Measurements from ENCODE around the gene WIPI1.
"Not testable (repeated sequence)": the region's sequence is repeated elsewhere in the genome, so short reads cannot be mapped to it uniquely, and the experiment has no call there.

WIPI1 gene

GRCh38 chr17:68421486-68421885 lies 35.8 kb downstream of the WIPI1 start:
- H3K27ac ChIP-seq, result no peak overlapping the region
- TF ChIP-seq CTCF (conservative IDR thresholded peaks at IDR 0.05) (no peak), ZFX (IDR thresholded peaks at IDR 0.05) (no peak)

- TF ChIP-seq ZFX (IDR thresholded peaks at IDR 0.05) (no peak), CTCF (conservative IDR thresholded peaks at IDR 0.05) (no peak)
- no peak overlapping the region for H3K27ac ChIP-seq
Measured at GRCh38 chr17:68420065-68420464, 37.2 kb downstream of the WIPI1 start.

GRCh38 chr17:68418876-68419275 lies 38.4 kb downstream of the WIPI1 start:
- H3K27ac ChIP-seq, result no peak overlapping the region
- TF ChIP-seq CTCF (conservative IDR thresholded peaks at IDR 0.05) (no peak), ZFX (IDR thresholded peaks at IDR 0.05) (no peak)

- no peak overlapping the region for H3K27ac ChIP-seq
- TF ChIP-seq CTCF (conservative IDR thresholded peaks at IDR 0.05) (no peak), ZFX (IDR thresholded peaks at IDR 0.05) (no peak)
Measured at GRCh38 chr17:68417317-68417716, 40.0 kb downstream of the WIPI1 start.

GRCh38 chr17:68414901-68415300 lies 42.4 kb downstream of the WIPI1 start:
- not testable (repeated sequence) for H3K27ac ChIP-seq

- H3K27ac ChIP-seq, result not testable (repeated sequence)
Measured at GRCh38 chr17:68413597-68414560, 43.4 kb downstream of the WIPI1 start.

GRCh38 chr17:68407656-68408055 lies 49.6 kb downstream of the WIPI1 start:
- H3K27ac ChIP-seq, result not testable (repeated sequence)

- not testable (repeated sequence) for H3K27ac ChIP-seq
Measured at GRCh38 chr17:68403837-68404236, 53.5 kb downstream of the WIPI1 start.

GRCh38 chr17:68403122-68403521 lies 54.2 kb downstream of the WIPI1 start:
- no peak overlapping the region for H3K27ac ChIP-seq
- TF ChIP-seq ZFX (IDR thresholded peaks at IDR 0.05) (no peak), CTCF (conservative IDR thresholded peaks at IDR 0.05) (no peak)

Measured in C4-2B (cell line).